ENCODE measurements around the gene MAP3K7. TPM values are rescaled to one million over a fixed set of nuclear protein-coding genes. Genes with fewer than 3 reads are reported as not detected.

Gene MAP3K7
- total and polyA plus RNA-seq, 2 of the 4 experiments (the other 2 are of a cell fraction): 26.5 to 29.9 TPM

- Histone ChIP-seq H3K14ac (replicated peaks; ENCODE audit: low read depth, low read length) (no peak overlapping the region), H3K27me3 (ENCODE audit: control insufficient read depth, insufficient read depth, low read length) (no peaks in the 10 kb centered on the region), H2BK120ac (ENCODE audit: low read depth, low read length) (no peak overlapping the region), H3K4ac (ENCODE audit: low read depth, low read length) (no peak overlapping the region), H3K4me3 (ENCODE audit: insufficient read depth, low read depth, low read length) (no peak overlapping the region), H3K18ac (ENCODE audit: low read depth, low read length) (no peak overlapping the region), H3K4me1 (ENCODE audit: control insufficient read depth, insufficient read depth, low read length) (no peaks in the 10 kb centered on the region), H2AK5ac (ENCODE audit: low read depth, low read length) (no peak overlapping the region), H3K4me2 (ENCODE audit: low read depth, low read length) (no peak overlapping the region), H3K9ac (ENCODE audit: low read depth, low read length) (no peak overlapping the region), H3K9me3 (ENCODE audit: control insufficient read depth, insufficient read depth, low read length) (no peaks in the 10 kb centered on the region), H2BK5ac (ENCODE audit: low read depth, low read length, poor library complexity, severe bottlenecking) (no peak overlapping the region), H3K9me1 (ENCODE audit: insufficient read depth, low read length) (no peaks in the 10 kb centered on the region), H2AK9ac (replicated peaks; ENCODE audit: low read depth, low read length, poor library complexity) (no peak overlapping the region), H3K56ac (ENCODE audit: extremely low read depth, insufficient read depth, low read length) (no peak overlapping the region), H2BK20ac (ENCODE audit: low read depth, low read length) (no peak overlapping the region), H4K5ac (ENCODE audit: low read depth, low read length) (no peak overlapping the region), H3K27ac (ENCODE audit: insufficient read depth, low read length) (no peak overlapping the region), H4K20me1 (ENCODE audit: insufficient read depth, low read length) (no peaks in the 10 kb centered on the region), H3K23ac (ENCODE audit: low read depth, low read length) (no peak overlapping the region), H4K8ac (ENCODE audit: low read depth in 2 of 2, low read length in 2 of 2) (no peak overlapping the region), H2BK15ac (ENCODE audit: low read depth, low read length) (no peak overlapping the region), H3K79me1 (ENCODE audit: low read depth in 1 of 2, low read length in 2 of 2) (0 out of 4 replicates have a peak, but pooled peaks cover 2 to 3% of the 10 kb centered on the region in 2 experiments), H4K91ac (ENCODE audit: insufficient read depth, low read depth, low read length) (no peak overlapping the region), H3K36me3 (ENCODE audit: control insufficient read depth, insufficient read depth, low read length) (peaks cover 13% of the 10 kb centered on the region), H2AFZ (replicated peaks; ENCODE audit: low read length, poor library complexity) (no peak overlapping the region)
- dilution Hi-C loops (cut with HindIII; ENCODE audit: low sequenced_read_pairs, unreplicated experiment): no loop called here
- peak; percentile 45 for DNase-seq
- TF ChIP-seq RFX5 (IDR thresholded peaks at IDR 0.05; ENCODE audit: low read depth, low read length) (no peak), CEBPB (IDR thresholded peaks at IDR 0.05; ENCODE audit: low read depth, low read length) (peak; percentile 86), FOS (IDR thresholded peaks at IDR 0.05; ENCODE audit: low read depth, low read length) (no peak), CHD1 (IDR thresholded peaks at IDR 0.05; ENCODE audit: low read depth, low read length) (no peak), MAZ (IDR thresholded peaks at IDR 0.05; ENCODE audit: borderline replicate concordance, low read depth, low read length) (no peak), MAFK (IDR thresholded peaks at IDR 0.05; ENCODE audit: low read depth, low read length) (0 out of 2 replicates have a peak, but pooled peaks have one; percentile 11), SMC3 (IDR thresholded peaks at IDR 0.05; ENCODE audit: low read depth, low read length) (no peak), BHLHE40 (IDR thresholded peaks at IDR 0.05; ENCODE audit: low read depth, low read length) (no peak), MXI1 (IDR thresholded peaks at IDR 0.05; ENCODE audit: borderline replicate concordance, low read depth, low read length) (no peak), RCOR1 (IDR thresholded peaks at IDR 0.05; ENCODE audit: insufficient replicate concordance, low read length) (no peak)
- TF ChIP-seq, protein P1, sequence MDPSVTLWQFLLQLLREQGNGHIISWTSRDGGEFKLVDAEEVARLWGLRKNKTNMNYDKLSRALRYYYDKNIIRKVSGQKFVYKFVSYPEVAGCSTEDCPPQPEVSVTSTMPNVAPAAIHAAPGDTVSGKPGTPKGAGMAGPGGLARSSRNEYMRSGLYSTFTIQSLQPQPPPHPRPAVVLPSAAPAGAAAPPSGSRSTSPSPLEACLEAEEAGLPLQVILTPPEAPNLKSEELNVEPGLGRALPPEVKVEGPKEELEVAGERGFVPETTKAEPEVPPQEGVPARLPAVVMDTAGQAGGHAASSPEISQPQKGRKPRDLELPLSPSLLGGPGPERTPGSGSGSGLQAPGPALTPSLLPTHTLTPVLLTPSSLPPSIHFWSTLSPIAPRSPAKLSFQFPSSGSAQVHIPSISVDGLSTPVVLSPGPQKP (IDR thresholded peaks at IDR 0.05; ENCODE audit: borderline replicate concordance, low read depth, low read length): no peak
- TF ChIP-seq, protein P2, sequence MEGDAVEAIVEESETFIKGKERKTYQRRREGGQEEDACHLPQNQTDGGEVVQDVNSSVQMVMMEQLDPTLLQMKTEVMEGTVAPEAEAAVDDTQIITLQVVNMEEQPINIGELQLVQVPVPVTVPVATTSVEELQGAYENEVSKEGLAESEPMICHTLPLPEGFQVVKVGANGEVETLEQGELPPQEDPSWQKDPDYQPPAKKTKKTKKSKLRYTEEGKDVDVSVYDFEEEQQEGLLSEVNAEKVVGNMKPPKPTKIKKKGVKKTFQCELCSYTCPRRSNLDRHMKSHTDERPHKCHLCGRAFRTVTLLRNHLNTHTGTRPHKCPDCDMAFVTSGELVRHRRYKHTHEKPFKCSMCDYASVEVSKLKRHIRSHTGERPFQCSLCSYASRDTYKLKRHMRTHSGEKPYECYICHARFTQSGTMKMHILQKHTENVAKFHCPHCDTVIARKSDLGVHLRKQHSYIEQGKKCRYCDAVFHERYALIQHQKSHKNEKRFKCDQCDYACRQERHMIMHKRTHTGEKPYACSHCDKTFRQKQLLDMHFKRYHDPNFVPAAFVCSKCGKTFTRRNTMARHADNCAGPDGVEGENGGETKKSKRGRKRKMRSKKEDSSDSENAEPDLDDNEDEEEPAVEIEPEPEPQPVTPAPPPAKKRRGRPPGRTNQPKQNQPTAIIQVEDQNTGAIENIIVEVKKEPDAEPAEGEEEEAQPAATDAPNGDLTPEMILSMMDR (conservative IDR thresholded peaks at IDR 0.05; ENCODE audit: low read depth, low read length): no peak
- POLR2A ChIA-PET (ENCODE audit: unreplicated experiment): no interaction called here
- intact Hi-C loops (cut with micrococcal nuclease): loop anchor here (5.0 kb wide), 1 partner anchor 255 kb away; no protein-coding TSS in a partner anchor
- no TSS peak for BruUV-seq (replicated peaks)
- WGBS, 2 experiments (ENCODE audit: extremely low coverage in 2 of 2, insufficient read length in 1 of 2): no CpG with 5 or more reads among the region's 4 CpGs
- in situ Hi-C loops (cut with MboI; ENCODE audit: low sequenced_read_pairs): no loop called here
- no peak for ATAC-seq (ENCODE audit: low read depth)
- CTCF ChIA-PET: interaction anchor here (0.9 kb wide), 1 partner anchor 12 kb away, joined by 3 read pairs; no protein-coding TSS in a partner anchor
Measured at GRCh38 chr6:90537027-90537426, 49.8 kb downstream of the MAP3K7 start.
